Measurements from ENCODE around the gene NEO1.

DNA sequence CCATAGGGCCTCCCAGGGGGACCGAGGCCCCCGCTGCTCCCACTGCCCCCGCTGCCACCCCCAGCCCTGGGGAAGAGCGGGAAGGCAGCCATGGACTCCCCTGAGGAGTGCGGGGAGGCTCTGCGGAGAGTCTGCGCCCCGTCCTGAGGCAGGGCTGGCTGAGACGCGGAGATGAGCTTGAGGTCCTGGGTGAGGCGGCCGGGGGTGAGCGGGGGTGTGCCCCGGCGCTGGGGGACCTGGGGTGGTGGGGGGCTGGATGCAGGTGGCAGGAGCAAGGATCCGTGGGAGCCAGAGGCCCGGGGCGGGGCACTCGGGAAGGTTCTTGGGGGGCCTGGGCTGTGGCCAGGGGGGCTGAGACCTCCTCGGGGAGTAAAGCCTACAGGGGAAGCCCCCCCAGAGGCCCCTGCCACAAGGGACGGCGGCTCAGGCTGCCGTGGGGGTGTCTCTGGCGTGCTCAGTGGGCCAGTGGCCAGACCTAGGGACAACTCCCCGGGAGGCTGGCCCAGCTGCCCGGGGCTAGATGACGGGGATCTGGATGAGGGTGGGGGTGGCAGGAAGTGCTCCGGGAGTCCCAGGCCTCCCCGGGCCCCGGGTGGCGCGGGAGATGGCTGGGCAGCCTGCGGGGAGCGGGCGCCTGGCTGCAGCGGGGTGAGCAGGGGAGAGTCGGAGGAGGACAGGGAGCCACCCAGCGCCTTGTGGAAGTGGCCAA is 270.6 kb downstream of the NEO1 start:
- no peak for TF ChIP-seq CTCF (IDR thresholded peaks at IDR 0.05; ENCODE audit: insufficient read depth, low read depth, low read length)
- no peak for TF ChIP-seq EZH2 (IDR thresholded peaks at IDR 0.05; ENCODE audit: insufficient read depth, low read length)
